ENCODE measurements around the gene CYFIP1.

Gene CYFIP1

GRCh38 chr15:22915866-22916515 lies 64.2 kb downstream of the CYFIP1 start:
- DNase-seq: no peak

DNA sequence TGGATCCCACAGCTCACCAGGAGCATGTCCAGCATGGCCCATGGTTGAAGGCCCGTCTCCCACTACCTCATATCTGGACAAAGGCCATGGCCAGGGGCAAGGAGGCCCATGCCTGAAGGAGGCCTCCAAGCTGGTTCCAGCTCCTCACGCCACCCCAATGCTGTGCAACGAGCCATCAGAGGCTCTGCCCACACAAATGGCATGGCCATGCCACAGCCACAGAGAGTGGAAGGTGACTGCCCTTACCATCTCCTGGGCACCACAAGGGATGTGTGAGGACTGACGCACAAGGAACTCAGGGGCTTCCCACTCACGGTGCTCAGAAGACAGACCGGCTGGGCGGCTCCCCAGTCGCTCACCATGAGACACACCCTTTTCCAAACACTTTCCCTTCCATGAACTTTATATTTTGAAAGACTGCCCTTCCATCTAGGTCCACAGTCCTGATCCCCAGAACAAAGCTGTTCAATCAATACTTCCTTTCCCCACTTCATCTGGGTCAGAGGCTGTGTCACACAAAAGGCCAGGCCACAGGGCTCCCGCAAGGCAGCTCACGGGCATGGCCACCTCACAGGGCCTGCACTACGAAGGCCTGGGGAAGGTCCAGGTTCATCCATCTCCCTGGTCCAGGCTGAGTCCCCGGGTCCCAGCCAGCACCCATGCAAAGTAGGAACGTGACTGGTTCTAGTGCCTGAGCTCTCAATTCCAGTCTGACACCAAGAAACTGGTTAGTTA lies 66.4 kb downstream of the CYFIP1 start:
- DNase-seq: no peak

GRCh38 chr15:22912256-22912655 lies 67.9 kb downstream of the CYFIP1 start:
- DNase-seq: no peak

DNA sequence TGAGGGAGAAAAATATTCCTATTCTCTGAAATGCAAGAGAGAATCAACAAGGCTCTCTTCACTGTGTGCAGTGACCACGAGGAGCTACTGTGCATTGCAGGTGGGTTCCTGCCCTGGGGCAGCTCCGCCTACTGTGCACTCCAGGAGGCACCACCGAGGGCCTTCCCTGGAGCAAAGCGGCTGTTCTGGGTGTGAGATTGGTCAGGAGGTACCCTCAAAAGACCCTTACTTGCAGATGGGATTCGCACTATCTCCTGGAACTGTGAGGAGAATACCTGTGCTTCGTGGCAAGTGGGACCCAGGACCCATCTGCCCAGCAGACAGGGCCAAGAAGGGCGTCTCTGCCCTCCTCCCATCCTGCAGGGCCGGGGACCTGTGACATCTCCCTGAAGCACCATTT lies 68.9 kb downstream of the CYFIP1 start:
- DNase-seq: no peak

DNA sequence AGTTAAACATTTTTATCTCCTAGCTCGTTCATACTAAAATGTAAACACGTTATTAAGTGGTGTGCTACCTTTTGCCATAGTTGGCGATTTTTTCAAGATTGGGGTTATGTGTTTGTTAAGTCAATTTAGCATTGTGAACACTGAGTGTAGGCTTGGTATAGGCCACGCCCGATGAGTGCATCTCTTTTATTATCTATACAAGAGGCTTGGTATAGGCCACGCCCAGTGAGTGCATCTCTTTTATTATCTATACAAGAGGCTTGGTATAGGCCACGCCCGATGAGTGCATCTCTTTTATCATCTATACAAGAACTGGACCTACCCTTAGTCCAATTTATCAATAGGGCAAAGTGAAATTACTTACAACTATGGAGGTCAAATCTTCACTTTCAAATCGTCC lies 71.3 kb downstream of the CYFIP1 start:
- no peak for DNase-seq

- DNase-seq: no peak
These were observed 72.8 kb downstream of the CYFIP1 start for GRCh38 chr15:22907161-22907950.

DNA sequence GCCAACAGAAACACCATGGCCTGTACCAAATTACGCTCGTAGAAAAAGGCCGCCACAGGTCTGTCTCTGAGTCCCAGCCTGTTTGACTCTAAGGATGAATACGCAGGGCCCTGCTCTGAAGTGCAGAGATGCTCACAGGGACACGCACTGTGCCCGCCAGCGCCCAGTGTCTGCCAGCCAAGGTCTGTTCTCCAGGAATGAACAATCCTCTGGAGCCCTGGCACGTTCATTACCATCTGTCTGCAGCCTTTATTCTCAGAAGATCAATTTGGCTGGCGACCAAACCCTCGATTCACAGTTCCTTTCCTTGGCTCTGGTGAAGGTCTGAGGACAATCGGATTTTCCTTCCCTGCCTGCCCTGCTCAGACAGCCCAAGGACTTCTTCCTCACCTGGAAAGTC lies 75.4 kb downstream of the CYFIP1 start:
- DNase-seq: no peak

GRCh38 chr15:22903961-22904534 lies 76.1 kb downstream of the CYFIP1 start:
- DNase-seq: no peak

DNA sequence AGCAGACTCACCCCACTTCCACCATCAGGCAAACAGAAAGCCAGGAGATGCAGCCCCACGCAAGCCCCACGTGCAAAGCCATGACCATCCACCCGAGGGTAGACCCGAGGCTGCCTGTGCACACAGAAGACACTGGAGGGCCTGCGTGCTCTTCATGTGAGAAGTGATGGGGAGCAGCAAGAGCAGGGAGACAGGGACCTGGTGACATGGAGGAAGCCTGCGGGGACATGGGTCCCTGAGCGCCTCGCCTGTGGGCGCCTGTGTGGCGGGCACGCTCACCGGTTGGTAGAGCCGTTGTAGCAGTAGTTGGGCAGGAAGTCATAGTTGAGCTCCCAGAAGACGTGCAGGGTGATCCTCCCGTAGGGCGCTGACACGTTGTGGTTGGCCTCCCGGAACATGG lies 76.7 kb downstream of the CYFIP1 start:
- no peak for DNase-seq

GRCh38 chr15:22902981-22903380 lies 77.2 kb downstream of the CYFIP1 start:
- no peak for DNase-seq

GRCh38 chr15:22902578-22902977 lies 77.6 kb downstream of the CYFIP1 start:
- DNase-seq: no peak

DNA sequence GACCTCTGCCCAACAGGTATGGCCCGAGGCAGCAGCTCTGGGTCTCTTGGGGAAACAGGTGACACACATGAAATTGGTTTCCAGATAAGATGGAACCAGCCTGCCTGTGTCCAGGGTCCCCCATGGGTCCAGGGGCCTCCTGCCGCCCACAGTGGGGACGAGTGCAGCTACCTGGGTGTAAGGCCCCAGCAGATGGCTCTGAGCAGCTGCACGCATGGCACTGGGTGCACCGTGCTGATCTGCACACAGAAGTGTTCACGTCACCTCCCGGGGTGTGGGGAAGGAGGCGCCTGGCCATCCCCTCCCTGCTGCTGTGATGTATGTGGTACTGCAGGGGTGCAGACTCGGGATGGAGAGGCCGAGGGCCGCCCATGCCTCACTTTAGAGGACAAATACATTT lies 78.1 kb downstream of the CYFIP1 start:
- no peak for DNase-seq

GRCh38 chr15:22895465-22896190 lies 84.5 kb downstream of the CYFIP1 start:
- DNase-seq: peak; percentile 55

DNA sequence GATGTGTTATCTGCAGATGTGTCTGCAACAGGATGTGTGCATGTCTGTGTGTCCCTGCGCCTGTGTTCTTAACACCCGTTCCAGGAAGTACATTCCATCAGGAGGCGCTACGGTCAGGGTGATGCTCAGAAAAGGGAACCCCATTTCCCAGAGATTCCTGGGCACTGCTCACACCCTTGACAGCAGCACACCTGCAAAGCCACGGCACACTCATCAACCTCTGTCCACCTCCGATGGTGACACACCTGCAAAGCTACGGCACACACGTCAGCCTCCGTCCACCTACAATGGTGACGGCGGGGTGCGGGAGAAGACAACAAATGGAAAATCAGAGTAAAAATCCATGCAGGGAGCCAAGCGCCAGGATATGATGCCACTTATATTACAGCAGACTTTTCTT lies 86.3 kb downstream of the CYFIP1 start:
- DNase-seq: no peak

GRCh38 chr15:22893081-22893480 lies 87.1 kb downstream of the CYFIP1 start:
- DNase-seq: no peak

GRCh38 chr15:22892333-22892732 lies 87.8 kb downstream of the CYFIP1 start:
- no peak for DNase-seq

DNA sequence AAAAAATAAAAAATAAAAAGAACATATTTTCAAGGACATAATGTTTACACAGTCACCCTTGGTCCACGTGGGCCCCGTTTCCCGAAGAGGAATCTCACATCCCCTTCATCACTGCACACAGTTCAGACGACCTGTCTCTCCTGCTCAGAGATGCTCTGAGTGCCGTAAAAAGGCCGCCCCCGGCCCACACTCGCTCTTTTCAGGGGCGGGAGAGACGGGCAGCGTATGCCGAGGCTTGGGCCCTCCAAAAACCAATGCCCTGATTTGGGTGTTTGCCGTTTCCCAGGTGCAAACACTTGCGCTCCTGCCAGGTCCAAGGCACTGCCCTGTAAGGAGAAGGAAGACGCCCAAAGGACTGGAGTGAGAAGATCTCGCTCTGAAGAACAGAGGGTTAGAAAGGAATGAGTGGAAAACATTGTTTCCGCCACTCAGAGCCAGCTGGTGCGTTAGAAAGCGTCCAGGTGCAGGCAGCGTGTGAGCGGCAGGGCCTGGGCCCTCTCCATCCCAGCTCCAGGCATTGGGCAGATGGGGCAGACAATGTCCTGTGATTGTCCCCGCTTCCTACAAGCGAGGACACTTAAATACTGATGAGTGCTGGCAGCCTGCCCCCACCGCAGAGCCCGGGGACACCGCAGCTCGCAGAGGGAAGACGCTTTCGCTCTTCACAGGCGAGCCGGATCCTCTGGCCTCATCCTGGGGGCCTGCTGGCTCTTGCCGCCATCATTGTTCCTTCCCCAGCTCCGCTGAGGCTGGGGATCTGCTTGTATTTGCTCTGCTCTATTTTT lies 88.5 kb downstream of the CYFIP1 start:
- DNase-seq: no peak

GRCh38 chr15:22890296-22890695 lies 89.9 kb downstream of the CYFIP1 start:
- no peak for DNase-seq

DNA sequence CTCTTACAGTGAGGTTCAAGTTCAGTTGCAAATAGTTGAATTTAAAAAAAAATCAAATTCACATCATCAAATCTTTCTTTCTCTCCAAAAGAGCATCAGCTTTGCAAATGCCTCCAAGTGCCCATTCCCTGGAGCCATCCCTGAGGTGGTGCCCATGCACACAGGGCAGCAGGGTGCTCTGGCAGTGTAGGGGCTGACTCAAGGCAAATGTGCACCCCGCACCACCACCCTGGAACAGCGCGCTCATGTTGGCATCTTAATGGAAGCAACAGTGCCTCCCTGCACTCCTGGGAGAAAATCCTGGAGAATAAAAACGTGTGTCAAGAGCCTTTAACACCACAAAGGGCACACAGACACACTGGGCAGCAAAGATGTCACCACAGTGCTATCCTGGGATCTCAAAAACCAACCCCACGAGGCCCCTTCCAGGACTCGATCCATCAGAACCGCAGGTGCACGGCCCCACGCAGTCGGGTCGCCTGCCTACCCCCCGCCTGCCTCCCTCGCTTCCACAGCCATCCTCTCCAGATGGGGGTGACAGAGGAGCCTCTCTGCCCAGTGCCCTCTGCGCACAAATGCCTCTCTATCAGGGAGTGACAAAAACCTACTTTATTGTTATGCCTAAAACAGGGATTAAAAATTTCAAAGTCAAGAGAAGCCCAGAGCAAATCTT lies 90.9 kb downstream of the CYFIP1 start:
- DNase-seq: no peak

GRCh38 chr15:22888120-22888859 lies 91.9 kb downstream of the CYFIP1 start:
- DNase-seq: no peak
